GM19395 (cell line): ENCODE data around the gene SPRY4.
"Not testable (repeated sequence)": the region's sequence is repeated elsewhere in the genome, so short reads cannot be mapped to it uniquely, and the experiment has no call there.

Source experiments
- ATAC-seq: cut with Tn5 transposase; IDR thresholded peaks from one replicate; pipeline ENCODE4 v1.9.1; 2021; ENCODE audit warnings: mild to moderate bottlenecking, moderate library complexity; ENCODE audit not compliant: unreplicated experiment

SPRY4 gene

DNA sequence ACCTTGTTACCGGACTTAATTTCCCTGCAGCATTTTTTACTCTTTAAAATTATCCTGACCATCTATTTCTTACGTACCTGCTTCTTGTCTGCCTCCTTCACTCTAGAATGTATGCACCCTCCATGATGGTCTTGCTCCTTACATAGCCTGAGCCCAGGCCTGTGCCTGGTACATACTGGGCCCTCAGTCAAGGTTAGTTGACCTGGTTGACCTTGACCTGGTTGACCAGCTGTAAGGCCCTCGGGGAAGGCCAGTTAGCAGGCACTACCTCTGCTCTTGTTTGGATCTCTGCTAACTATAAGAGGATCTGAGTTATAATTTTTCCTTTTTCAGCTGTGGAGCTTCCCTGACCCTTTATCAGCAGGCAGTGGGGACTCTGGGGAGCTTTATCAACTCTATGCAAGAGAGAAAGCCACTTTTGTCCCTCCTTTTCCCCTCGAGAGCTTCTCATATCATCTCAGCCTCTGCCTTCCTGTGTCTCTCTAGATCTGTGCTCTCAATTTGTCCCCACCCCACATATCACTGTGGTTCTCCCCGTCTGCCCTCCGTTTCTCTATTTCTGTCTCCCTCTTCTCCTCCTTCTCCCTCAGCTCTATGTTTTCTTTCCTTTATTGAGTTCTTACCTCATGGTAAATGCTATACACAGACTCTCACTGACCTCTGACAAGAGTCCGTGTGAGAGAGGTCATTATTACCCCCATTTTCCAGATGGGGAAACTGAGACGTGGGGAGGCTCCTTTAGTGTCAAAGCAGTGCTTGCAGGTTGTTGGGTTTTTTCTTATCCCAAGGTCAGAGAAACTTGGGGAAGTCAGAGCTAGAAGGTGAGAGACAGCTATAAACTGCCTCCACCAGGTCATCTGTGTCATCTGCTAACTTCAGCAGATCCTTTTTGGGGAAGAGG is 28.6 kb downstream of the SPRY4 start:
- no peak for ATAC-seq

- ATAC-seq: no peak
Observed at GRCh38 chr5:142295084-142295758, 29.6 kb downstream of the SPRY4 start.

DNA sequence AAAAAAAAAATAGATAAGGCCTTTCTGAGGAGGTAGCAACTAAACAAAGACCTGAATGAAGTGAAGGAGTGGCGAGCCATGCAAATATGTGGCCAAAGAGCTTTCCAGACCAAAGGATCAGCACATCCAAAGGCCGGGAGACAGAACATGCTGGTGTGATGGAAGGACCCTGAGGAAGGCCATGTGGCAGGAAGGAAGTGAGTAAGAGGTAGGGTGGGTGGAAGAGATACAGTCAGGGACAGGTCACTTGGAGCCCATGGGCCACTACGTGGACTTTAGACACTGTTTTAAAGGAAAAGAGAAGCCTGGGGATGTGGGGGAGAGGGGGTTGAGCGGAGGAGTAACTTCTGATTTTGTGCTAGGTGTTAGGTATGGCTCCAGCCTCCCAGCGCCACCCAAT is 31.3 kb downstream of the SPRY4 start:
- ATAC-seq: no peak

- no peak for ATAC-seq
Observed at GRCh38 chr5:142292808-142293207, 32.0 kb downstream of the SPRY4 start.

GRCh38 chr5:142292249-142292648 is 32.6 kb downstream of the SPRY4 start:
- ATAC-seq: no peak

DNA sequence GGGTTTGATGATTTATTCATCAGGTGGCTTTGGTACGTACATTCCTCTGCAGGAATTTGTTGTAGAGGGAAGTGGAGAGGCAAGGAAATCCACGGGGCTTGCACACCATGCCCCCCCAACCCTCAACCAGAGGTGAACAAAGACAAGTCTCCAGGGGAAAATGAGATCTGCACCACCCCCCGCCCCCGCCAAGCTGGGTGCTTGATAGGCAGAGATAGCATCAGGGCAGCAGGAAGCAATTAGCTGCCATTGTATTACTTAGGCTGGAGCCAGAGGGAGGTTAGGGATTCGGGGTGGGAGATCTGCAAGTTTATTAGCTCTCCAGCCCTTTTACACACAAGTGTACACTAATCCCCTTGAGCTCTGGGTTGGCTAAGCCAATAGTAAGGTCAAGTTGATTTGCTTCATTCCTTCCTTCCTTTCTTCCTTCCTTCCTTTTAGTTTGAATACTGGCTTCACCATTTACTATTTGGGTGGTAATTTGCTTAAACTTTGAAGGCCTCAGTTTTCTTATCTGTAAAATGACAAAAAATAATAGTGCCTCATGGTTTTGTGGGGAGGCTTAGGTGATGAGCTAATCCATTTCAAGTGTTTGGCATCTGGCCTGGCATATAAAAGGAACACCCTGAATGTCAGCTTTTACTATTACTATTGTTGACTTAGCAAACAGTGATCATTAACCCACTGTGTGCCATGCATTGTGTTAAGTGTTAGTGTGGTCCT is 34.1 kb downstream of the SPRY4 start:
- ATAC-seq: no peak

- ATAC-seq: no peak
Observed at GRCh38 chr5:142289708-142290576, 34.9 kb downstream of the SPRY4 start.

GRCh38 chr5:142287973-142288313 is 36.9 kb downstream of the SPRY4 start:
- ATAC-seq: peak; percentile 79

GRCh38 chr5:142287096-142287972 is 37.5 kb downstream of the SPRY4 start:
- ATAC-seq: peak; percentile 82

DNA sequence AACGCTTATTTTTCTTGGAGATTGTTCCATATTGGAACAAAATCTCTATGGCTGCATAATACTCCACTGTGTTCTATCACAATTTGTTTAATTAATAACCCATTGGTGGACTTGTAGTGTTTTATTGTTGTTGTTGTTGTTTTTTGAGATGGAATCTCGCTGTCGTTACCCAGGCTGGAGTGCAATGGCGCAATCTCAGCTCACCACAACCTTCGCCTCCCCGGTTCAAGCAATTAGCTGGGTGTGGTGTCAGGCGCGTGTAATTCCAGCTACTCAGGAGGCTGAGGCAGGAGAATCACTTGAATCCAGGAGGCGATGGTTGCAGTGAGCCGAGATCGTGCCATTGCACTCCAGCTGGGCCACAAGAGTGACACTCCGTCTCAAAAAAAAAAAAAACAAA is 38.7 kb downstream of the SPRY4 start:
- ATAC-seq: no peak

GRCh38 chr5:142283304-142283703 is 41.5 kb downstream of the SPRY4 start:
- ATAC-seq: no peak

- ATAC-seq: no peak
Observed at GRCh38 chr5:142281966-142282365, 42.9 kb downstream of the SPRY4 start.

DNA sequence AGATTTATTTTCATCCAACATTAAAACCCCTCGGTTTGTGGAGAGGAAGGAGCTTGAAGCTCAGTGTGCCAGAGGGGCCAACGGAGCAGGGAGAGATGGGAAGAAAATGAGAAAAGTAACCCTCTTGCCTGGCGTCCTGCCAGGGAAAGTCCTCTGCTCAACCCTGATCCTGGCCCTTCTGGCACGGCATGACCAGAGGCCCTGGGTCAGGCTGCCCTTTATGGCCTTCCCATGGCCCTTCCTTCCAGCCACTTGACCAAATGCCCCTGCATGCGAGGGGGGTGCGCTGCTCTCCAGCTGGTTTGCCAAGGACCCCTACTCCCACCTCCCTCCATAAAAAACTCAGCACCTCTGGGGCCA is 43.8 kb downstream of the SPRY4 start:
- ATAC-seq: no peak

DNA sequence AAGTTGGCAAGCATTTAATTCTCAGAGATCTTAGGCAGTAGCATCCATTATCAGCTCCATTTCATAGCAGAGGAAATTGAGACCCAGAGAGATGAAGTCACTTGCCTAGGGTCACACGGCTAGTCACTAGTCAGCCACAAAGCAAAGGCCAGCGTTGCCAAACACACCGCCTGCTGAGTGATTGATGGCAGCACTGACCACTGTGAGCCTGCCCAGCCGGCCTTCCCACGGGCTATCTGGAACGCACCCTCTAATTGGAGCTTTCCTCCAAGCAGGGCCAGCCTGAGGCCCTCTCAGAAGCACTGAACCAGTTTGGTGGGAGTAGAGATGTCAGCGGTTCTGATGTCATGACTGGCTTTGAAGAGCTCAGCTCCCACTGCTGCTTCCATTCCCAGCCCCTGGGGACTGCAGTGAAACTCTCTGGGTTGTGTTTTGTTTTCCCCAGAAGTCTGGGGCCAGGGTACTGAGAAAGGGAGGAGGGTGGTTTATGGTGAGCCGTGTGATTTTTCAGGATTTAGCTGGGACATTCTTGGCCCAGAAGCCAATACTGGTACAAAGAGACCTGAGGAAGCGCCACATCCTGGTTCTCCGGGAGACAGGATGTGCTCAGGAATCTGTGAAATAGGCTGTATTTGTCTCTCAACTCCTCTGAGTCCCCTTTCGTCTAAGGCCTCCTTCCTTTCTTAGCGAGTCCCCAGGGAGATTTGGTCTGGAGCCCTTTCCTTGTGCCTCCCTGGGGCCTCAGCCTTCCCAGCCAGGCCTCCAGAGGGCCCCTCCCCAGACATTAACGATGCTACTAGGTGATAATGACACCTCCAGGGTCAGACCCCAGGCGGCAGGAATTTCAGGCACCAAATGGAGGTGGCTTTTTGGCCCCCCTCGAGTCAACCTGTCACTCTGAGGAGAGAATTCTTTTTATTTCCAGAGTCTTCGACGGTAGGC is 44.5 kb downstream of the SPRY4 start:
- ATAC-seq: no peak

DNA sequence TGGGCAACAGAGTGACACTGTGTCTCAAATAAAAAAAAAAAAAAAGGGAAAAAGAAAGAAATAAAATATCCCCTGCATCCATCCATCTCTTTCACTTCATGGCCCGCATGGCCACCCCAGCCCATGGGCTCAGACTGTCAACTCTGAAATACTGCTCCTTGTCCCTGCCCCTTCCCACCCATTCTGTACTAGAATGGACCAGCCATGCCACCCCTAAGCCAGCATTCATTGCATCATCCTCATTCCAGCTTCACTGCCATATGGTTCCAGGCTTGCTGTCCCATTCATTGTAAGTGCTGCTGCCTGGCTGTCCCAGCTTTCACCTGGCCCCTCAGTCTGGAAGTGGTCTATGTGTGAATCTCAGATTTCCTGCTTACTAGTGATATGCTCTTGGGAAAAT is 46.2 kb downstream of the SPRY4 start:
- no peak for ATAC-seq

- no peak for ATAC-seq
Observed at GRCh38 chr5:142277796-142278195, 47.0 kb downstream of the SPRY4 start.

GRCh38 chr5:142276517-142276916 is 48.3 kb downstream of the SPRY4 start:
- no peak for ATAC-seq

- ATAC-seq: no peak
Observed at GRCh38 chr5:142275496-142275895, 49.3 kb downstream of the SPRY4 start.

DNA sequence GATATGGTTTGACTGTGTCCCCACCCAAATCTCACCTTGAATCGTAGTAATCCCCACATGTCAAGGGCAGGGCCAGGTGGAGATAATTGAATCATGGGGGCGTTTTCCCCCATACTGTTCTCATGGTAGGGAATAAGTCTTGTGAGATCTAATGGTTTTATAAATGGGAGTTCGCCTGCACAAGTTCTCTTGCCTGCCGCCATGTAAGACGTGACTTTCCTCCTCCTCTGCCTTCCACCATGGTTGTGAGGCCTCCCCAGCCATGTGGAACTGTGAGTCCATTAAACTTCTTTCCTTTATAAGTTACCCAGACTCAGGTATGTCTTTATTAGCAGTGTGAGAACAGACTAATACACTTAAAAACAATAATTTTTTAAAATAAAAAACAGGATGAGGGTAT is 52.2 kb downstream of the SPRY4 start:
- ATAC-seq: not testable (repeated sequence)
